DOHH2 (cell line): ENCODE measurements around the gene LRWD1.

ENCODE experiments used
- H3F3A ChIP-seq: fragments of 200-600 bp; sonication (generic), shearing (Covaris generic); 2 replicates; pipeline ENCODE4 v1.6.0; 2016; ENCODE audit warnings: antibody characterized with exemption, mild to moderate bottlenecking; ENCODE audit not compliant: control insufficient read depth, insufficient read depth
- H3K27ac ChIP-seq: fragments of 200-600 bp; sonication (generic); 2 replicates; pipeline ENCODE4 v1.5.1; 2014; ENCODE audit warnings: low read depth, mild to moderate bottlenecking, low read length, moderate library complexity
- H3K27me3 ChIP-seq: fragments of 200-600 bp; sonication (generic); 2 replicates; pipeline ENCODE4 v1.6.1; 2014; ENCODE audit warnings: mild to moderate bottlenecking, low read length, mixed read lengths; ENCODE audit not compliant: control insufficient read depth
- H3K36me3 ChIP-seq: fragments of 200-600 bp; sonication (generic); 2 replicates; pipeline ENCODE4 v1.6.1; 2014; ENCODE audit warnings: mild to moderate bottlenecking, low read length, moderate library complexity, mixed read lengths; ENCODE audit not compliant: control insufficient read depth
- H3K4me1 ChIP-seq: fragments of 200-600 bp; sonication (generic); 2 replicates; pipeline ENCODE4 v1.6.1; 2014; ENCODE audit warnings: mild to moderate bottlenecking, low read length, mixed read lengths; ENCODE audit not compliant: control insufficient read depth
- H3K4me2 ChIP-seq: fragments of 200-600 bp; sonication (generic); 2 replicates; pipeline ENCODE4 v1.6.0; 2014; ENCODE audit warnings: mild to moderate bottlenecking, low read length, moderate library complexity
- H3K4me3 ChIP-seq: fragments of 200-600 bp; sonication (generic); 2 replicates; pipeline ENCODE4 v1.5.1; 2014; ENCODE audit warnings: mild to moderate bottlenecking, low read length, mixed read lengths
- H3K79me2 ChIP-seq: fragments of 200-600 bp; sonication (generic); 2 replicates; pipeline ENCODE4 v1.6.1; 2014; ENCODE audit warnings: mild to moderate bottlenecking, low read length, mixed read lengths; ENCODE audit not compliant: control insufficient read depth
- H3K9me2 ChIP-seq: fragments of 200-600 bp; sonication (generic); replicated peaks from 2 replicates; pipeline ENCODE4 v1.6.1; 2014; ENCODE audit warnings: mild to moderate bottlenecking, low read length, mixed read lengths; ENCODE audit not compliant: control insufficient read depth
- H3K9me3 ChIP-seq: fragments of 200-600 bp; sonication (generic); 2 replicates; pipeline ENCODE4 v1.6.1; 2014; ENCODE audit warnings: antibody characterized with exemption, low read length, mixed read lengths; ENCODE audit not compliant: control insufficient read depth, insufficient read depth
- H4K20me1 ChIP-seq: fragments of 200-600 bp; sonication (generic); 2 replicates; pipeline ENCODE4 v1.6.0; 2014; ENCODE audit warnings: low read depth, mild to moderate bottlenecking, antibody characterized with exemption, low read length, moderate library complexity; ENCODE audit not compliant: control insufficient read depth, insufficient read depth
- EZH2phosphoT487 ChIP-seq: fragments of 200-600 bp; sonication (generic); IDR thresholded peaks from 2 replicates; pipeline ENCODE4 v1.6.1; 2017; ENCODE audit warnings: borderline replicate concordance, mild to moderate bottlenecking, antibody characterized with exemption, low read length, moderate library complexity, mixed read lengths
- TF ChIP-seq, protein P1 (sequence below): fragments of 200-600 bp; sonication (generic); IDR thresholded peaks from one replicate; pipeline ENCODE4 v1.5.1; 2014; ENCODE audit warnings: antibody characterized with exemption, mild to moderate bottlenecking, low read depth, low read length; ENCODE audit not compliant: poor library complexity, severe bottlenecking

LRWD1 gene

GRCh38 chr7:102434039-102434486 lies 30.7 kb upstream of the LRWD1 start:
- H3K4me2 ChIP-seq = peak overlapping the region; percentile 93
- peaks cover 53% of the 10 kb centered on the region for H3K36me3 ChIP-seq
- peaks cover 54% of the 10 kb centered on the region for H3K79me2 ChIP-seq
- H3F3A ChIP-seq = peaks cover 24% of the 10 kb centered on the region
- H3K9me2 ChIP-seq = no peaks in the 10 kb centered on the region
- TF ChIP-seq, protein P1, sequence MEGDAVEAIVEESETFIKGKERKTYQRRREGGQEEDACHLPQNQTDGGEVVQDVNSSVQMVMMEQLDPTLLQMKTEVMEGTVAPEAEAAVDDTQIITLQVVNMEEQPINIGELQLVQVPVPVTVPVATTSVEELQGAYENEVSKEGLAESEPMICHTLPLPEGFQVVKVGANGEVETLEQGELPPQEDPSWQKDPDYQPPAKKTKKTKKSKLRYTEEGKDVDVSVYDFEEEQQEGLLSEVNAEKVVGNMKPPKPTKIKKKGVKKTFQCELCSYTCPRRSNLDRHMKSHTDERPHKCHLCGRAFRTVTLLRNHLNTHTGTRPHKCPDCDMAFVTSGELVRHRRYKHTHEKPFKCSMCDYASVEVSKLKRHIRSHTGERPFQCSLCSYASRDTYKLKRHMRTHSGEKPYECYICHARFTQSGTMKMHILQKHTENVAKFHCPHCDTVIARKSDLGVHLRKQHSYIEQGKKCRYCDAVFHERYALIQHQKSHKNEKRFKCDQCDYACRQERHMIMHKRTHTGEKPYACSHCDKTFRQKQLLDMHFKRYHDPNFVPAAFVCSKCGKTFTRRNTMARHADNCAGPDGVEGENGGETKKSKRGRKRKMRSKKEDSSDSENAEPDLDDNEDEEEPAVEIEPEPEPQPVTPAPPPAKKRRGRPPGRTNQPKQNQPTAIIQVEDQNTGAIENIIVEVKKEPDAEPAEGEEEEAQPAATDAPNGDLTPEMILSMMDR = no peak
- TF ChIP-seq EZH2phosphoT487 = no peak
- peak overlapping the region; percentile 78 for H3K4me3 ChIP-seq
- H3K9me3 ChIP-seq = no peaks in the 10 kb centered on the region
- H3K27ac ChIP-seq = peak overlapping the region; percentile 76
- peaks cover 83% of the 10 kb centered on the region for H3K4me1 ChIP-seq
- no peaks in the 10 kb centered on the region; the same call in 1 of the 2 replicates for H4K20me1 ChIP-seq
- H3K27me3 ChIP-seq = no peaks in the 10 kb centered on the region

DNA sequence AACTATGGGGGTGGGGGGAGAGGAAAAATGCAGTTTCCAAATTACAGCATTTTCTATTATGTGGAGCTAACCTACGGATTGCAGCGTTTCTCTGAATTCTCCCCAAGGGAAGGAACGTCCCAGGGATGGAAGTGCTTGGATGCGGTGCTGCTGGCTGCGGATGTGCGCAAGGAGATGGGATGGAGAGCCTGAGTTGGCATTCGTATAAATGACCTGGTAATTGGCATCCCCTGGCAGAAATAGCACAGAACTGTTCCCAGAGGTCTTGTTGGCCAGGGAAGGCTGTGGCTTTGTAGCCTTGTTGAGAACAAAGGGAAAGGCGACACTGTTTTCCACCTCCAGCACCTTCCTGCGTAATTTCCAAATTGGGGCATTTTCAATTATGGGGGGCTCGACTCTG lies 28.7 kb upstream of the LRWD1 start:
- Histone ChIP-seq H3K27ac (peak overlapping the region; percentile 76), H3K4me2 (peak overlapping the region; percentile 93), H3K79me2 (peaks cover 63% of the 10 kb centered on the region), H3K9me3 (no peaks in the 10 kb centered on the region), H3K36me3 (peaks cover 73% of the 10 kb centered on the region), H3K4me1 (peaks cover 81% of the 10 kb centered on the region), H3K27me3 (no peaks in the 10 kb centered on the region), H3K9me2 (no peaks in the 10 kb centered on the region), H4K20me1 (no peaks in the 10 kb centered on the region; the same call in 1 of the 2 replicates), H3K4me3 (peak overlapping the region; percentile 78), H3F3A (peaks cover 38% of the 10 kb centered on the region)
- TF ChIP-seq, protein P1 = no peak

DNA sequence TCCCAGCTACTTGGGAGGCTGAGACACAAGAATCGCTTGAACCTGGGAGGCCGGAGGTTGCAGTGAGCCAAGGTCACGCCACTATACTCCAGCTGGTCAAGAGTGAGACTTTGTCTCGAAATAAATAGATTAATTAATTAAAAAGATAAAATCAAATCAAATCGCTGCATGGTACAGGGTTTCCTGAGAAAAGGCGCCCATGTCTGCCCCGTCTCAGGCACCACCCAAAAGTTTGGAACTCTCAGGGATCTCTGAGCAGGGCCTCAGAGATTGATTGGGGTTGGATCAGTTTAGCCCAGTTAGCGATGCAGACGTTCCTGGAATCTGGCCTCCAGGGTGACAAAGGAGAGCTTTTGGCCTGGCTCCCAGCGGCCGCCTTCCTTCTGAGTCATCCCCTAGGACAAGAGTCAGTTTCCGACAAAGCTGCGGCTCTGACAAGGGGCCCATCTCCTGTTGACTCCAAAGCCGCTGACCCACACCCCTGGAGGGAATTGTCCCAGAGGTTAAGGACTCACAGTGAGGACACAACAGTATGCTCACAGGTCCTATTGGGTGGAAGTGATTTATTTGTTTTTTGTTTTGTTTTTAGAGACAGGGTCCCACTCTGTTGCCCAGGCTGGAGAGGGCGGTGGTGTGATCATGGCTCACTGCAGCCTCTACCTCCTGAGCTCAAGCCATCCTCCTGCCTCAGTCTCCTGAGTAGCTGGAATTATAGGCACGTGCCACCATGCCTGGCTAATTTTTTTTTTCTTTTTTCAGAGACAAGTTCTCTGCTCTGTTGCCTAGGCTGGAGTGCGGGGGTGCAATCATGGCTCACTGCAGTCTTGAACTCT lies 24.6 kb upstream of the LRWD1 start:
- H3K9me3 ChIP-seq = no peaks in the 10 kb centered on the region
- H3K27me3 ChIP-seq = no peaks in the 10 kb centered on the region
- peak overlapping the region; percentile 46 for H3K4me3 ChIP-seq
- peaks cover 84% of the 10 kb centered on the region for H3K36me3 ChIP-seq
- TF ChIP-seq EZH2phosphoT487 = no peak
- TF ChIP-seq, protein P1 = no peak
- no peaks in the 10 kb centered on the region for H3K9me2 ChIP-seq
- peaks cover 49% of the 10 kb centered on the region for H3F3A ChIP-seq
- H4K20me1 ChIP-seq = no peaks in the 10 kb centered on the region; the same call in 1 of the 2 replicates
- H3K4me2 ChIP-seq = peak overlapping the region; percentile 68
- peaks cover 91% of the 10 kb centered on the region for H3K4me1 ChIP-seq
- peak overlapping the region; percentile 98 for H3K27ac ChIP-seq
- H3K79me2 ChIP-seq = peaks cover 59% of the 10 kb centered on the region
